ENCODE measurements around the gene TNFRSF13B. TPM values are rescaled to one million over a fixed set of nuclear protein-coding genes. Genes with fewer than 3 reads are reported as not detected.

Gene TNFRSF13B
- total RNA-seq, 1 donor from 2014 or later = not detected

- no peak for ATAC-seq
- peak; percentile 40 for DNase-seq (ENCODE audit: low spot score)
Observed at GRCh38 chr17:16940116-16940881, 31.6 kb downstream of the TNFRSF13B start.

GRCh38 chr17:16939606-16940115 lies 32.3 kb downstream of the TNFRSF13B start:
- DNase-seq (ENCODE audit: low spot score) = peak; percentile 35
- no peak for ATAC-seq

- no peak for DNase-seq (ENCODE audit: low spot score)
- no peak for ATAC-seq
Observed at GRCh38 chr17:16939208-16939576, 32.7 kb downstream of the TNFRSF13B start.

GRCh38 chr17:16938496-16939207 lies 33.3 kb downstream of the TNFRSF13B start:
- ATAC-seq = no peak
- DNase-seq (ENCODE audit: low spot score) = peak; percentile 16

GRCh38 chr17:16938031-16938430 lies 33.9 kb downstream of the TNFRSF13B start:
- ATAC-seq (no peak), DNase-seq (ENCODE audit: low spot score) (no peak)

GRCh38 chr17:16937431-16937830 lies 34.5 kb downstream of the TNFRSF13B start:
- no peak for ATAC-seq
- peak; percentile 24 for DNase-seq (ENCODE audit: low spot score)

GRCh38 chr17:16936536-16937310 lies 35.2 kb downstream of the TNFRSF13B start:
- no peak for ATAC-seq
- no peak for DNase-seq (ENCODE audit: low spot score)

- DNase-seq (ENCODE audit: low spot score) = peak; percentile 23
- ATAC-seq = no peak
Observed at GRCh38 chr17:16935786-16936185, 36.1 kb downstream of the TNFRSF13B start.

- peak; percentile 23 for DNase-seq (ENCODE audit: low spot score)
Observed at GRCh38 chr17:16935241-16935663, 36.7 kb downstream of the TNFRSF13B start.

GRCh38 chr17:16934836-16935235 lies 37.1 kb downstream of the TNFRSF13B start:
- DNase-seq (ENCODE audit: low spot score) = no peak
- no peak for ATAC-seq

More at GRCh38 chr17:16935241-16935663, 36.7 kb downstream of the TNFRSF13B start:
- ATAC-seq = no peak

- ATAC-seq (no peak), DNase-seq (ENCODE audit: low spot score) (no peak)
Observed at GRCh38 chr17:16934133-16934795, 37.7 kb downstream of the TNFRSF13B start.

GRCh38 chr17:16933317-16934132 lies 38.4 kb downstream of the TNFRSF13B start:
- DNase-seq (ENCODE audit: low spot score) = no peak
- ATAC-seq = no peak

- DNase-seq (ENCODE audit: low spot score) (no peak), ATAC-seq (no peak)
Observed at GRCh38 chr17:16932611-16933010, 39.3 kb downstream of the TNFRSF13B start.

- no peak for DNase-seq (ENCODE audit: low spot score)
- no peak for ATAC-seq
Observed at GRCh38 chr17:16932156-16932555, 39.8 kb downstream of the TNFRSF13B start.

- ATAC-seq (no peak), DNase-seq (ENCODE audit: low spot score) (no peak)
Observed at GRCh38 chr17:16931318-16932060, 40.4 kb downstream of the TNFRSF13B start.

GRCh38 chr17:16930571-16931317 lies 41.2 kb downstream of the TNFRSF13B start:
- no peak for ATAC-seq
- DNase-seq (ENCODE audit: low spot score) = no peak

GRCh38 chr17:16929757-16930520 lies 42.0 kb downstream of the TNFRSF13B start:
- DNase-seq (ENCODE audit: low spot score) (no peak), ATAC-seq (no peak)
